Loucy (cell line): ENCODE measurements around the gene LMBR1.

Experiments used
- EZH2phosphoT487 ChIP-seq: fragments of 200-600 bp; IDR thresholded peaks from 2 replicates; pipeline ENCODE4 v1.6.1; 2018; ENCODE audit warnings: antibody characterized with exemption, mild to moderate bottlenecking, moderate library complexity, borderline replicate concordance
- TF ChIP-seq, protein P1 (sequence below): fragments of 200-600 bp; sonication (generic); conservative IDR thresholded peaks from 2 replicates; pipeline ENCODE4 v1.5.1; 2014; ENCODE audit warnings: mild to moderate bottlenecking, antibody characterized with exemption, low read length

- TF ChIP-seq, protein P1, sequence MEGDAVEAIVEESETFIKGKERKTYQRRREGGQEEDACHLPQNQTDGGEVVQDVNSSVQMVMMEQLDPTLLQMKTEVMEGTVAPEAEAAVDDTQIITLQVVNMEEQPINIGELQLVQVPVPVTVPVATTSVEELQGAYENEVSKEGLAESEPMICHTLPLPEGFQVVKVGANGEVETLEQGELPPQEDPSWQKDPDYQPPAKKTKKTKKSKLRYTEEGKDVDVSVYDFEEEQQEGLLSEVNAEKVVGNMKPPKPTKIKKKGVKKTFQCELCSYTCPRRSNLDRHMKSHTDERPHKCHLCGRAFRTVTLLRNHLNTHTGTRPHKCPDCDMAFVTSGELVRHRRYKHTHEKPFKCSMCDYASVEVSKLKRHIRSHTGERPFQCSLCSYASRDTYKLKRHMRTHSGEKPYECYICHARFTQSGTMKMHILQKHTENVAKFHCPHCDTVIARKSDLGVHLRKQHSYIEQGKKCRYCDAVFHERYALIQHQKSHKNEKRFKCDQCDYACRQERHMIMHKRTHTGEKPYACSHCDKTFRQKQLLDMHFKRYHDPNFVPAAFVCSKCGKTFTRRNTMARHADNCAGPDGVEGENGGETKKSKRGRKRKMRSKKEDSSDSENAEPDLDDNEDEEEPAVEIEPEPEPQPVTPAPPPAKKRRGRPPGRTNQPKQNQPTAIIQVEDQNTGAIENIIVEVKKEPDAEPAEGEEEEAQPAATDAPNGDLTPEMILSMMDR: no peak
- no peak for TF ChIP-seq EZH2phosphoT487
These were observed 170.7 kb downstream of the LMBR1 start for GRCh38 chr7:156722043-156722826.
